Measurements from ENCODE around the gene IQSEC1.

The IQSEC1 gene

DNA sequence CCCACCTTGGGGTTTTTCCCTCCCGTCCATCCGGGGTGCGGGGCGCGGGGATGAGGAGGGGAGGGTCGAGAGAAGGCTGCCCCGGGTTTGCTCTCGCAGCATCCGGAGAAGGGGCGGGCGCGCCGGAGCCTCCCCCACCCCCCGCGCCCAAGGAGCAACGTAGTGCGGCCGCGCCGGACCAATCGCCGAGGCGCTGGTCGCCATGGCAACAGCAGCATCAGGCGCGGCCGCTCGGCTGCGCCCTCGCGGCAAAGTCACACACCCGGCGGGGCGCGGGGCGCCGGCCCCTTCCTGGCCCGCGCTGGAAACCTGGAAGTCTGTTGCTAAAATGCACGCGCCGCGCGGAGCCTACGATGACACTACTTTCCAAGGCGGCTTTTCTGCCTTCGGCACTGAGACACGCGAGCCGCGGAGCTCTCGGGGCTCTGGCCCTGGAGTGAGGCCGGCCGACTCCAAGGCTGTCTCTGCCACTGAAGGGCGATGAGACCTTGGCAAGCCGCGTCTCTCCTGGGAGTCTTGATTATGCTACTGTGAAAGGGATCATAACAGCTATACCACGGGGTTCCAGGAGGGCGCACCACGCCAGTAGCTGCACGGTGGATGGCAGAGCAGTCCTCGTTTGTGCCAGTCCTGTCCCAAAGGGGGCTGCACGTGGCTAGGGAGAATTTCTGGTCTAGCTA lies at the start of gene IQSEC1:
Gene IQSEC1 (minus strand): TSS at position 104 of the 680 bp plus-strand sequence. CDS start 415 bp downstream, outside the sequence.
- DNase-seq: peak in 51 of 56 donors; percentile 24 to 89 (median 69)

- DNase-seq: no peak
Measured at GRCh38 chr3:13122081-13123012, 49.1 kb upstream of the IQSEC1 start.

GRCh38 chr3:13121553-13122001 lies 48.3 kb upstream of the IQSEC1 start:
- DNase-seq: no peak

GRCh38 chr3:13120928-13121552 lies 47.8 kb upstream of the IQSEC1 start:
- DNase-seq: no peak

- no peak for DNase-seq
Measured at GRCh38 chr3:13120289-13120927, 47.2 kb upstream of the IQSEC1 start.

GRCh38 chr3:13119471-13120220 lies 46.4 kb upstream of the IQSEC1 start:
- no peak for DNase-seq

DNA sequence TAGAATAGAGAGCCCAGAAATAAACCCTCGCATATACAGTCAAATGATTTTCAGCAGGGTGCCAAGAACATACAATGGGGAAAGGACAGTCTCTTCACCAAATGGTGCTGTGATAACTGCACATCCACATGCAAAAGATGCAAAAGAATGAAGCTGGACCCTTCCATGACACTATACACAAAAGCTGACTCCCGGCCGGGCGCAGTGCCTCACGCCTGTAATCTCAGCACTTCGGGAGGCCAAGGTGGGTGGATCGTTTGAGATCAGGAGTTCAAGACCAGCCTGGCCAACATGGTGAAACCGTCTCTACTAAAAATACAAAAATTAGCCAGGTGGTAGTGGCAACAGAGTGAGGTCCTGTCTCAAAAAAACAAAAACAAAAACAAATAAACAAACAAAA lies 43.2 kb upstream of the IQSEC1 start:
- no peak for DNase-seq

GRCh38 chr3:13115991-13116390 lies 42.8 kb upstream of the IQSEC1 start:
- no peak for DNase-seq

DNA sequence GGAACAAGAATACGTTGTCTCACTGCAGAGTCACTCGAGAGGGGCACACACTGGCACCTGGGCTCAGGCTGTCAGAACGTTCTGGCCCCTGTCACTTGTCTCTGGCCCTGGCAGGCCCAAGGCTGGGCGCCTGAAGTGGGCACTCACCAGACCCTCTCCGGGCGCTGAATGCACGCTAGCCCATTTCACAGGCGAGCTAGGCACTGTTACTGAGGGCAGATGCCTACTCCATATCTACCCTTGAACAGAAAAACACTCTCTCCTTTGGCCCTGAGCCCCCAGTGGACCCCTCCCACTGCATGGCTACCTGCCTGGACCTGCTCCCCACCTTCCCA lies 42.3 kb upstream of the IQSEC1 start:
- no peak for DNase-seq

DNA sequence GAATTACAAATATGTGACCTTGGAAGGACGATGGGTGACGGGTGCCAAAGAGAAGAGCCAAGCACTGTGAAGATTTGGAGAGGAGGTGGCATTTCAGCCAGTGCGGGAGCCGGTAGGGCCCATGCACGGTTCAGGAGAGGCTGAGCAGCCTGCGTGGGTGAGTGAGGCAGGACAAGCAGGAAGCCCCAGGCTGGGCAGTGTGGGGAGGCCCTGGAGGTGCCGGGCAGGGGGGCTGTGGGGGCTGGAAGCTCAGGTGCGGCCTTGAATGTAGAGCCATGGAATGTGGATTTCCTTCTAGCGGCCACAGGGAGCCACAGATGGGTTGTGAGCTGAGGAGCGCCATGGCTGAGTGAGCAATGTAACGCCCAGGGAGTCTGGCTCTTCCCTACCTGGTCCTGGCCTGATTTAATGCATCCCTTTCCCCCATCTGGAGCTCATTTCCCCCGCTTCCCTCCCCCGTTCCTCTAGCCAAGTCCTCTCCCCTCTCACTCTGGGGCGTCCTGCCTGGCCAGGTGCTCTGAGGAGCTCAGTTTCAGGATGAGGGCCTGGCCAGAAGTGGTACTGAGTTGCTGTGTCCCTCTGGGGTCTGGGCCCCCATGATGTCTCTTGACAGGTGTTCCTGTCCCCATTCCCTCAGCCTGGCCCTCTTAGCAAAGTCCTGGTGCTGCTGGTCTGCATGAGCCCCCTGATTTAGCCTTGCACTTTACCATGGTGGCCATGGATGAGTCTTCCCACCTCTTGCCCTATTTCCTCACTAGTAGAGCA lies 41.8 kb upstream of the IQSEC1 start:
- DNase-seq: no peak

GRCh38 chr3:13113346-13114330 lies 40.4 kb upstream of the IQSEC1 start:
- DNase-seq: no peak

DNA sequence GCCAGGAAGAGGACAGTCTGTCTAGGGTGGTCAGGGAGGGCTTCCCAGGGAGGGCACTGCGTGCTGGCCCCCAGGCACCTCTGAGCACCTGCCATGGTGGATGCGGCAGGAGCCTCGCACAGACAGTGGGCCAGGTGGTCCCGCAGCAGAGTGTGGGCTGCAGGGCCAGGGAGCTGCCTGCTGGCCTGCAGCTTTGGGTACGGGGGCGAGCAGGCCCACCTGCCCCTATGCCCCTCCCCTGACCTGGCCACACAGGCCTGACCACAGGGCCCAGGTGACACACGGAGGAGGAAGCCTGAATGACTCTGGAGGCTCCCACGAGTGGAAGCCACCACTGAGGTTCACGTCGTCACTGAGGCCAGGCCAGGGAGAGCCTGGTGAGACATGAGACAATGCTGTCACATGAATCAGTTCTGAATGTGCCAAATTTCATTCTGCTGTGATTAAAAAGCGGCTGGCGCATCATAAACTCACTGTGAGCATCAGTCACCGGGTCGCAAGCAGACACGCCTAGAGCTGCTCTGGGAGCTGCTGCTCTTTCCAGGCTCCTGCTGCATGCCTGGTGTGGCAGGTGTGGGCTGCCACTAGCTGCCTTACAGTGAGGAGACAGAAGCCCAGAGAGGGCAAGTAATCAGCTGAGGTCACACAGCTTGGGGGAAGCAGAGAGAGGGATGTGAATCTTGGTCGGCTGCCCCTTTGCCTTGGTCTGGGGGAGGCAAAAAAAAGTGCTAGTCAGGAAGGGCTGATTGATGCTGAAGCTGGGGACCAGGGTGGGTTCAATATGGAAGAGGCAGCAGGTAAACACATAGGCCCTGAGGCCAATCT lies 39.5 kb upstream of the IQSEC1 start:
- no peak for DNase-seq

DNA sequence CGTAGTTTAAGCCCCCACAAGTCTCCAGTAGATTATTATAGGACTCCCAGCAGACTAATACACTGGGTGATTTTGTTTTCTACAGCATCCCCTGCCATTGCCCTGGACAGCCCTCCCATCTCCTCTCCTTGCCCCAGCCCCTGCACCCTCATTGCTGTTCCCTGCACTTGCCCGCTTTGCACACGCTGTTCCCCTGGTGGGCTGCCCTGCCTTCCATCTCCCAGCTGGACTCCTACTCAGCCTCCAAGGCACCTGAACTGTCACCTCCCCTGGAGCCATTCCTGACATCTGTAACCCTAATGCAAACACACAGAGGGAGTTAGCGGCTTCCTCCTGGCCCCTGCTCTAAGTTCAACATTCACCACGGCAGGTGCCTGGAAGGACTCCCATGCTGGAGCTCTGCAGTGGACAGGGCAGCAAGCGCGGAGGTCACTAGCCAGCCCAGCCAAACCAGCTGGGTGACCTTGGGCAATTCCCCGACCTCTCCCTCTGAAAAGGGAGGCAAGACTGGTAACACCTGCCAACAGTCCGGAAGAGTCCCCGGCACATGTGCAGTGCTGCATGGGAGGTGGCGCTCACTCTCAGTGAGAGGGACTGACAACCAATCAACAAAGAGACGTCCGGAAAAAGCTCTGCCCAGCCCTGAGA lies 38.8 kb upstream of the IQSEC1 start:
- no peak for DNase-seq

GRCh38 chr3:13111173-13111872 lies 38.1 kb upstream of the IQSEC1 start:
- DNase-seq: no peak

- DNase-seq: no peak
Measured at GRCh38 chr3:13110678-13111116, 37.5 kb upstream of the IQSEC1 start.

DNA sequence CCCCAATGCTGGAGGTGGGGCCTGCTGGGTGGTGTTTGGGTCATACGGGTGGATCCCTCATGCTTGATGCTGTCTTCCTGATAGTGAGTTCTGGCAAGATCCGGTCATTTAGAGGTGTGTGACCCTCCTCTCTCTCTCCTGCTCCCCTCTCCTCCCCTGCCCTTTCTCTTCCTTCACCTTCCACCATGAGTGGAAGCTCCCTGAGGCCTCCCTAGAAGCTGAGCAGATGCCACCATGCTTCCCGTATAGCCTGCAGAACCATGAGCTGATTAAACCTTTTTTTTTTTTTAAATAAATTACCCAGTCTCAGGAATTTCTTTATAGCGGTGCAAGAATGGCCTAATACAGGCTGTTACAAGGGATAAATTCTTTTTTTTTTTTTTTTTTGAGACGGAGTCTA lies 36.3 kb upstream of the IQSEC1 start:
- no peak for DNase-seq

DNA sequence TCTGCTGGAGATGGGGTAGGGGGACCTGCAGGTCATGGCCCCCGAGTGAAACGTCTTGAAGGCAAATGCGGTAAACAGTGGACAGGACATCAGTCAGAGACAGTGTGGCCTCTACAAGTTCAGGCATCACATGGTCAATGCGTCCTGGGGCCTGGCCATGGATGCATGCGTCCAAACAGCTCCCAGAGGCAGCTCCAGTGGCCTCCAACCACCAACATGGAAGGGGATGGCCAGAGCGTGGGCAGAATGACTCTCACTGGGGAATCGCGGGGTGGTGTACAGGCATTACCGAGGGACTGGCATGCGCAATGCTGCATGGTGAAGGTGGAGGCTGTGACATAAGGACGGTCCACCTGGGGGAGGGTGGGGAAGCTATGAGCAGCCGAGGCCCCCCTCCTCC lies 35.6 kb upstream of the IQSEC1 start:
- no peak for DNase-seq
